ENCODE data around the gene HBA1.
"Not testable (repeated sequence)": the region's sequence is repeated elsewhere in the genome, so short reads cannot be mapped to it uniquely, and the experiment has no call there.

The HBA1 gene

GRCh38 chr16:170788-171187 is 5.7 kb upstream of the HBA1 start:
- CTCF ChIA-PET: interaction anchor here (0.6 to 1.2 kb wide), 4 partner anchors 10 to 74 kb away, joined by 3 read pairs; partner anchors contain the start of gene HBQ1

DNA sequence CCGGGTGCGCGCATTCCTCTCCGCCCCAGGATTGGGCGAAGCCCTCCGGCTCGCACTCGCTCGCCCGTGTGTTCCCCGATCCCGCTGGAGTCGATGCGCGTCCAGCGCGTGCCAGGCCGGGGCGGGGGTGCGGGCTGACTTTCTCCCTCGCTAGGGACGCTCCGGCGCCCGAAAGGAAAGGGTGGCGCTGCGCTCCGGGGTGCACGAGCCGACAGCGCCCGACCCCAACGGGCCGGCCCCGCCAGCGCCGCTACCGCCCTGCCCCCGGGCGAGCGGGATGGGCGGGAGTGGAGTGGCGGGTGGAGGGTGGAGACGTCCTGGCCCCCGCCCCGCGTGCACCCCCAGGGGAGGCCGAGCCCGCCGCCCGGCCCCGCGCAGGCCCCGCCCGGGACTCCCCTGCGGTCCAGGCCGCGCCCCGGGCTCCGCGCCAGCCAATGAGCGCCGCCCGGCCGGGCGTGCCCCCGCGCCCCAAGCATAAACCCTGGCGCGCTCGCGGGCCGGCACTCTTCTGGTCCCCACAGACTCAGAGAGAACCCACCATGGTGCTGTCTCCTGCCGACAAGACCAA is 4.0 kb upstream of the HBA1 start, which contains the start of gene HBA2:
Gene HBA2, plus strand, starts transcription at position 503 of the 568 bp plus-strand sequence. Its CDS starts 37 bp downstream, at position 540.
- POLR2A ChIA-PET (ENCODE audit: low non-redundant PET); CTCF ChIA-PET; DNase-seq (ENCODE audit: low spot score); H3K27ac ChIP-seq: not testable (repeated sequence)

More at GRCh38 chr16:170788-171187, 5.7 kb upstream of the HBA1 start:
- DNase-seq (ENCODE audit: low spot score): no peak
- no peak overlapping the region for H3K27ac ChIP-seq
- POLR2A ChIA-PET (ENCODE audit: low non-redundant PET): no interaction called here
- TF ChIP-seq CTCF (conservative IDR thresholded peaks at IDR 0.05; ENCODE audit: low read depth): no peak

- H3K27ac ChIP-seq; POLR2A ChIA-PET (ENCODE audit: low non-redundant PET); DNase-seq (ENCODE audit: low spot score); CTCF ChIA-PET: not testable (repeated sequence)
Observed at GRCh38 chr16:173211-173854, 3.1 kb upstream of the HBA1 start.

DNA sequence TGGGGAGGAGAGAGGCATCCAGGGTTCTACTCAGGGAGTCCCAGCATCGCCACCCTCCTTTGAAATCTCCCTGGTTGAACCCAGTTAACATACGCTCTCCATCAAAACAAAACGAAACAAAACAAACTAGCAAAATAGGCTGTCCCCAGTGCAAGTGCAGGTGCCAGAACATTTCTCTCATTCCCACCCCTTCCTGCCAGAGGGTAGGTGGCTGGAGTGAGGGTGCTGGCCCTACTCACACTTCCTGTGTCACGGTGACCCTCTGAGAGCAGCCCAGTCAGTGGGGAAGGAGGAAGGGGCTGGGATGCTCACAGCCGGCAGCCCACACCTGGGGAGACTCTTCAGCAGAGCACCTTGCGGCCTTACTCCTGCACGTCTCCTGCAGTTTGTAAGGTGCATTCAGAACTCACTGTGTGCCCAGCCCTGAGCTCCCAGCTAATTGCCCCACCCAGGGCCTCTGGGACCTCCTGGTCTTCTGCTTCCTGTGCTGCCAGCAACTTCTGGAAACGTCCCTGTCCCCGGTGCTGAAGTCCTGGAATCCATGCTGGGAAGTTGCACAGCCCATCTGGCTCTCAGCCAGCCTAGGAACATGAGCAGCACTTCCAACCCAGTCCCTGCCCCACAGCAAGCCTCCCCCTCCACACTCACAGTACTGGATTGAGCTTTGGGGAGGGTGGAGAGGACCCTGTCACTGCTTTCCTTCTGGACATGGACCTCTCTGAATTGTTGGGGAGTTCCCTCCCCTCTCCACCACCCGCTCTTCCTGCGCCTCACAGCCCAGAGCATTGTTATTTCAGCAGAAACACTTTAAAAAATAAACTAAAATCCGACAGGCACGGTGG is 2.3 kb upstream of the HBA1 start:
- H3K27ac ChIP-seq; DNase-seq (ENCODE audit: low spot score); CTCF ChIA-PET; POLR2A ChIA-PET (ENCODE audit: low non-redundant PET): not testable (repeated sequence)

GRCh38 chr16:175011-175949 is 1.2 kb upstream of the HBA1 start:
- DNase-seq (ENCODE audit: low spot score): no peak
- CTCF ChIA-PET: interaction anchor here (0.6 kb wide), 1 partner anchor 359 kb away, joined by 3 read pairs; no protein-coding TSS in a partner anchor
- POLR2A ChIA-PET (ENCODE audit: low non-redundant PET): no interaction called here

DNA sequence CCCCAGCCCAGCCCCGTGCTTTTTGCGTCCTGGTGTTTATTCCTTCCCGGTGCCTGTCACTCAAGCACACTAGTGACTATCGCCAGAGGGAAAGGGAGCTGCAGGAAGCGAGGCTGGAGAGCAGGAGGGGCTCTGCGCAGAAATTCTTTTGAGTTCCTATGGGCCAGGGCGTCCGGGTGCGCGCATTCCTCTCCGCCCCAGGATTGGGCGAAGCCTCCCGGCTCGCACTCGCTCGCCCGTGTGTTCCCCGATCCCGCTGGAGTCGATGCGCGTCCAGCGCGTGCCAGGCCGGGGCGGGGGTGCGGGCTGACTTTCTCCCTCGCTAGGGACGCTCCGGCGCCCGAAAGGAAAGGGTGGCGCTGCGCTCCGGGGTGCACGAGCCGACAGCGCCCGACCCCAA is 474 bp upstream of the HBA1 start:
- POLR2A ChIA-PET (ENCODE audit: low non-redundant PET); H3K27ac ChIP-seq; DNase-seq (ENCODE audit: low spot score): not testable (repeated sequence)
- CTCF ChIA-PET: interaction anchor here (0.6 kb wide), 1 partner anchor 358 kb away, joined by 3 read pairs; no protein-coding TSS in a partner anchor

More at GRCh38 chr16:175011-175949, 1.2 kb upstream of the HBA1 start:
- no peak for TF ChIP-seq CTCF (conservative IDR thresholded peaks at IDR 0.05; ENCODE audit: low read depth)
- no peak overlapping the region for H3K27ac ChIP-seq

DNA sequence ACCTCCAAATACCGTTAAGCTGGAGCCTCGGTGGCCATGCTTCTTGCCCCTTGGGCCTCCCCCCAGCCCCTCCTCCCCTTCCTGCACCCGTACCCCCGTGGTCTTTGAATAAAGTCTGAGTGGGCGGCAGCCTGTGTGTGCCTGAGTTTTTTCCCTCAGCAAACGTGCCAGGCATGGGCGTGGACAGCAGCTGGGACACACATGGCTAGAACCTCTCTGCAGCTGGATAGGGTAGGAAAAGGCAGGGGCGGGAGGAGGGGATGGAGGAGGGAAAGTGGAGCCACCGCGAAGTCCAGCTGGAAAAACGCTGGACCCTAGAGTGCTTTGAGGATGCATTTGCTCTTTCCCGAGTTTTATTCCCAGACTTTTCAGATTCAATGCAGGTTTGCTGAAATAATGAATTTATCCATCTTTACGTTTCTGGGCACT is 928 bp downstream of the HBA1 start:
- no peak for DNase-seq (ENCODE audit: low spot score)
- no peak for TF ChIP-seq CTCF (conservative IDR thresholded peaks at IDR 0.05; ENCODE audit: low read depth)
- no peak overlapping the region for H3K27ac ChIP-seq
- POLR2A ChIA-PET (ENCODE audit: low non-redundant PET): no interaction called here
- CTCF ChIA-PET: no interaction called here

All from RWPE1 (cell line).